Measurements from ENCODE around the gene RGS9.

- TF ChIP-seq LEF1 (IDR thresholded peaks at IDR 0.05; ENCODE audit: borderline replicate concordance) (no peak), CTBP1 (IDR thresholded peaks at IDR 0.05; ENCODE audit: borderline replicate concordance) (no peak), L3MBTL2 (conservative IDR thresholded peaks at IDR 0.05) (no peak), BHLHE40 (IDR thresholded peaks at IDR 0.05; ENCODE audit: borderline replicate concordance) (no peak), NFRKB (IDR thresholded peaks at IDR 0.05) (no peak), SP1 (IDR thresholded peaks at IDR 0.05) (no peak), ZNF384 (IDR thresholded peaks at IDR 0.05) (no peak), FOXA1 (IDR thresholded peaks at IDR 0.05) (no peak), FOXK2 (IDR thresholded peaks at IDR 0.05) (no peak), TARDBP (IDR thresholded peaks at IDR 0.05) (no peak), FOXM1 (IDR thresholded peaks at IDR 0.05; ENCODE audit: borderline replicate concordance) (no peak)
Observed at GRCh38 chr17:65260626-65261025, 123.5 kb downstream of the RGS9 start.

Data from HEK293T (cell line).